Measurements from ENCODE around the gene USP6. TPM values are rescaled to one million over a fixed set of nuclear protein-coding genes. Genes with fewer than 3 reads are reported as not detected.

The USP6 gene
- total and polyA plus RNA-seq, 2 of the 13 experiments (the other 11 are each of a cell fraction or from before 2014, with no cell fraction given), result 0.04 TPM; not detected in 1

GRCh38 chr17:5191541-5192417, 75.9 kb downstream of the USP6 start, which contains the start of gene ZNF594 (continued):
- TF ChIP-seq, protein P1, sequence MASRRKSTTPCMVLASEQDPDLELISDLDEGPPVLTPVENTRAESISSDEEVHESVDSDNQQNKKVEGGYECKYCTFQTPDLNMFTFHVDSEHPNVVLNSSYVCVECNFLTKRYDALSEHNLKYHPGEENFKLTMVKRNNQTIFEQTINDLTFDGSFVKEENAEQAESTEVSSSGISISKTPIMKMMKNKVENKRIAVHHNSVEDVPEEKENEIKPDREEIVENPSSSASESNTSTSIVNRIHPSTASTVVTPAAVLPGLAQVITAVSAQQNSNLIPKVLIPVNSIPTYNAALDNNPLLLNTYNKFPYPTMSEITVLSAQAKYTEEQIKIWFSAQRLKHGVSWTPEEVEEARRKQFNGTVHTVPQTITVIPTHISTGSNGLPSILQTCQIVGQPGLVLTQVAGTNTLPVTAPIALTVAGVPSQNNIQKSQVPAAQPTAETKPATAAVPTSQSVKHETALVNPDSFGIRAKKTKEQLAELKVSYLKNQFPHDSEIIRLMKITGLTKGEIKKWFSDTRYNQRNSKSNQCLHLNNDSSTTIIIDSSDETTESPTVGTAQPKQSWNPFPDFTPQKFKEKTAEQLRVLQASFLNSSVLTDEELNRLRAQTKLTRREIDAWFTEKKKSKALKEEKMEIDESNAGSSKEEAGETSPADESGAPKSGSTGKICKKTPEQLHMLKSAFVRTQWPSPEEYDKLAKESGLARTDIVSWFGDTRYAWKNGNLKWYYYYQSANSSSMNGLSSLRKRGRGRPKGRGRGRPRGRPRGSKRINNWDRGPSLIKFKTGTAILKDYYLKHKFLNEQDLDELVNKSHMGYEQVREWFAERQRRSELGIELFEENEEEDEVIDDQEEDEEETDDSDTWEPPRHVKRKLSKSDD (CRISPR knock-in tag; IDR thresholded peaks at IDR 0.05; ENCODE audit: low read depth), result 0 out of 2 replicates have a peak, but pooled peaks have one; percentile 38
- TF ChIP-seq NR0B2 (CRISPR knock-in tag; IDR thresholded peaks at IDR 0.05), result 0 out of 2 replicates have a peak, but pooled peaks have one; percentile 37
- no peak for TF ChIP-seq SRSF9 (IDR thresholded peaks at IDR 0.05; ENCODE audit: borderline replicate concordance, insufficient read depth, low read depth, low read length, poor library complexity, severe bottlenecking)
- TF ChIP-seq ZKSCAN8 (CRISPR knock-in tag; IDR thresholded peaks at IDR 0.05; ENCODE audit: borderline replicate concordance), result 0 out of 2 replicates have a peak, but pooled peaks have one; percentile 61
- TF ChIP-seq SIN3A (IDR thresholded peaks at IDR 0.05; ENCODE audit: borderline replicate concordance, low read depth, low read length), result peak; percentile 81; the same call in 1 of the 2 replicates
- peak; percentile 94 for TF ChIP-seq ARID4A (CRISPR knock-in tag; IDR thresholded peaks at IDR 0.05; ENCODE audit: borderline replicate concordance)
- TF ChIP-seq MAZ (IDR thresholded peaks at IDR 0.05; ENCODE audit: borderline replicate concordance, low read depth, low read length), result no peak
- TF ChIP-seq MAZ (CRISPR knock-in tag; IDR thresholded peaks at IDR 0.05; ENCODE audit: low read depth), result peak; percentile 19; the same call in 1 of the 2 replicates

All from HepG2 (cell line).